ENCODE results near the gene TCF12. TPM values are rescaled to one million over a fixed set of nuclear protein-coding genes. Genes with fewer than 3 reads are reported as not detected.

TCF12 gene
- total RNA-seq, 1 experiment from 2014 or later: 76.7 TPM

DNA sequence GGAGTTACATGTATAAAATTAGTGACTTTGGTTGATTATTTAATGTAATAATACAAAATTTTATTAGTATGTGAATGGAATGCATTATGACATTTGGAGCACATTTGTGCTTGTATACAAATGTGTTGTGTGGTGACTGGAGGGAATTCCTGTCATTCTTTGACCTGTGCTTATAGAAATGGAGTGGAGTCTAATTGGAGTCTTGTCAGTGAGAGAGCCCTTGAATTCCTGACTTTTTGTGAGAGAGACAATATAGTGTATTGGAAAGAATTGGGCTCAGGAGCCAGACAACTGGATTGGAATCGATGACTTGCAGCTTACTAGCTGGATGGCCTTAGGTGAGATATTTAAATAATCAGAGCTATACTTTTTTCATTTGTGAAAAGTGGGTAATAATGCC lies 9.4 kb downstream of the TCF12 start:
- peaks cover 17% of the 10 kb centered on the region; the same call in 1 of the 2 replicates for H3K79me2 ChIP-seq (ENCODE audit: insufficient read depth, low read length)
- peak overlapping the region in 2 of 3 experiments; percentile 0 to 60; a peak in 2 of 7 replicates for H3K27ac Mint-ChIP-seq

More for the DNA sequence above, 9.4 kb downstream of the TCF12 start:
- Histone ChIP-seq H3K23ac (ENCODE audit: insufficient read length, low read depth, low read length) (no peak overlapping the region), H3T11ph (ENCODE audit: low read length) (no peak overlapping the region), H3K27ac (ENCODE audit: insufficient read length, low read depth, low read length) (no peak overlapping the region), H3K9me3 (ENCODE audit: control insufficient read depth, low read depth, low read length) (no peaks in the 10 kb centered on the region), H4K8ac (replicated peaks; ENCODE audit: insufficient read length, low read depth, low read length) (no peak overlapping the region), H3K14ac (ENCODE audit: insufficient read depth, low read length) (no peak overlapping the region), H4K5ac (ENCODE audit: insufficient read length, low read depth, low read length) (no peak overlapping the region), H3K23me2 (ENCODE audit: insufficient read length, low read depth, low read length, poor library complexity, severe bottlenecking) (no peaks in the 10 kb centered on the region), H2BK12ac (ENCODE audit: insufficient read length, low read depth, low read length) (no peak overlapping the region), H3K4me1 (ENCODE audit: insufficient read depth, low read length) (0 out of 2 replicates have a peak, but pooled peaks cover 4% of the 10 kb centered on the region), H2AK5ac (ENCODE audit: insufficient read length, low read length) (no peak overlapping the region), H3K18ac (ENCODE audit: insufficient read length, low read depth, low read length) (no peak overlapping the region), H3K79me1 (ENCODE audit: insufficient read depth, low read depth, low read length, poor library complexity, severe bottlenecking) (peaks cover 6% of the 10 kb centered on the region), H3K9ac (ENCODE audit: extremely low read depth, insufficient read length, low read length) (no peak overlapping the region), H3K56ac (ENCODE audit: insufficient read length, low read depth, low read length) (no peak overlapping the region), H4K91ac (ENCODE audit: insufficient read length, low read depth, low read length) (no peak overlapping the region), H2BK5ac (ENCODE audit: insufficient read length, low read length) (no peak overlapping the region), H3K4ac (ENCODE audit: low read depth, low read length) (no peak overlapping the region), H2BK120ac (ENCODE audit: low read depth, low read length, poor library complexity, severe bottlenecking) (no peak overlapping the region), H3K4me2 (ENCODE audit: insufficient read depth, insufficient read length, low read length) (no peak overlapping the region), H2BK20ac (ENCODE audit: low read depth, low read length, poor library complexity, severe bottlenecking) (no peak overlapping the region), H2AFZ (ENCODE audit: low read length) (no peak overlapping the region), H3K27me3 (ENCODE audit: insufficient read depth, low read length) (no peaks in the 10 kb centered on the region), H4K20me1 (ENCODE audit: control insufficient read depth, insufficient read depth, insufficient read length) (no peaks in the 10 kb centered on the region), H2BK15ac (ENCODE audit: low read depth, low read length) (no peak overlapping the region)
- H3K4me1 Mint-ChIP-seq: peaks cover 46% of the 10 kb centered on the region in 2 experiments
- H3K9me3 Mint-ChIP-seq: no peaks in the 10 kb centered on the region
- peaks cover 7 to 35% (median 25%) of the 10 kb centered on the region in 3 experiments; a peak in 6 of 7 replicates for H3K36me3 Mint-ChIP-seq (ENCODE audit: insufficient read depth in 1 of 3, low read depth in 3 of 3)
- no peak overlapping the region for H3K4me3 Mint-ChIP-seq
- DNase-seq: no peak
- no peaks in the 10 kb centered on the region for H3K27me3 Mint-ChIP-seq (ENCODE audit: low read depth)
- TF ChIP-seq, protein P1, sequence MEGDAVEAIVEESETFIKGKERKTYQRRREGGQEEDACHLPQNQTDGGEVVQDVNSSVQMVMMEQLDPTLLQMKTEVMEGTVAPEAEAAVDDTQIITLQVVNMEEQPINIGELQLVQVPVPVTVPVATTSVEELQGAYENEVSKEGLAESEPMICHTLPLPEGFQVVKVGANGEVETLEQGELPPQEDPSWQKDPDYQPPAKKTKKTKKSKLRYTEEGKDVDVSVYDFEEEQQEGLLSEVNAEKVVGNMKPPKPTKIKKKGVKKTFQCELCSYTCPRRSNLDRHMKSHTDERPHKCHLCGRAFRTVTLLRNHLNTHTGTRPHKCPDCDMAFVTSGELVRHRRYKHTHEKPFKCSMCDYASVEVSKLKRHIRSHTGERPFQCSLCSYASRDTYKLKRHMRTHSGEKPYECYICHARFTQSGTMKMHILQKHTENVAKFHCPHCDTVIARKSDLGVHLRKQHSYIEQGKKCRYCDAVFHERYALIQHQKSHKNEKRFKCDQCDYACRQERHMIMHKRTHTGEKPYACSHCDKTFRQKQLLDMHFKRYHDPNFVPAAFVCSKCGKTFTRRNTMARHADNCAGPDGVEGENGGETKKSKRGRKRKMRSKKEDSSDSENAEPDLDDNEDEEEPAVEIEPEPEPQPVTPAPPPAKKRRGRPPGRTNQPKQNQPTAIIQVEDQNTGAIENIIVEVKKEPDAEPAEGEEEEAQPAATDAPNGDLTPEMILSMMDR (conservative IDR thresholded peaks at IDR 0.05): no peak
- no CpG with 5 or more reads among the region's 1 CpG for WGBS (ENCODE audit: extremely low coverage, insufficient read length, low lambda C conversion rate)

Data from H9 (cell line).